ENCODE results near the gene TAX1BP1.
"Not testable (repeated sequence)": the region's sequence is repeated elsewhere in the genome, so short reads cannot be mapped to it uniquely, and the experiment has no call there.

TAX1BP1 gene

DNA sequence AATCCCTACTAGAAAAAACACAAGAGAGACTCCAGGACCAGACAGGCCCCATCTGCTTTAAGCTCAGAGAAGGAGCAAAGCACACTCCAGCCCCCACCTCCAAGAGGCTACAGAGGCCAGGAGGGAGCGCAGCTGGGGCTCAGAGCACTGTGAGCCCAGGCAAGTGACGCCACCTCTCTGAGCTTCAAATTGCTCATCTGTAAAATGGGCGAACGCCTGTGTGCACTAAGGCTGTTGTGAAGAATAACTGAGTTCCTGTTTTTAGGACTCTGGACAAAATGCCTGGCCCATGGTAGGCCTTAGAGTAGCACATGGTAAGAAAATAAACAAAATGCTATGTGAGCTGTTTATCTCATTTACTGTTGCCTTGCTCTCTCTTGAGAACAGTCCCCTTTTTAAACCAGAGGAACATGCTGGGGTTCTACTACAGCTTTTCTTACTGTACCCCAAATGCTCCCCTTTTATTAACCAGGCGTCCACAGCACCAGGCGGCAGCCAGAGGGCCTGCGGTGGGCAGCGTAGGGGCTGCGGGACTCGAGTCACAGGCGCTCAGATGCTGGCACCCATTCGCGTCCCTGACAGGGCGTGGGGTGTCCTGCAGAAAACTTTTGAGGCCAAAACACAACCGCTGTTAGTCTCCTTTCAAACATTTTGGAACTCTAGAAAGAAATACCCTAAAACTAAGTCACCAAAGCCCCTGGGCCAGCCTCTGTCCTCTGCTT lies 103.8 kb downstream of the TAX1BP1 start:
- DNase-seq (ENCODE audit: low spot score), result no peak

DNA sequence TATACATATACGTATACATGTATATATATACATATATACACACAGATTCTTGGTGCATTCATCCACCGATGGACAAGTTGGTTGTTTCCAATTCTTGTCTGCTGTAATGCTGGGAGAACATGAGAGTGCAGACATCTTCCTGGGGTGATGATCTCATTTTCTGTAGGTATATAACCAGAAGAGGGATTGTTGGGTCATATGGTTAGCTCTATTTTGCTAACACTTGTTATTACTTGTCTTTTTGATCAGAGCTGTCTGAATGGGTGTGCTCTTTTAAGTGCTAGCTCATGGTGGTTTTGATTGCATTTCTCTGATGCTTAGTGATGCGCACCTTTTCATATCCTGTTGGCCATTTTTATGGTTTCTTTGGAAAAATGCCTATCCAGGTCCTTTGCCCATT lies 106.4 kb downstream of the TAX1BP1 start:
- no peak for DNase-seq (ENCODE audit: low spot score)

DNA sequence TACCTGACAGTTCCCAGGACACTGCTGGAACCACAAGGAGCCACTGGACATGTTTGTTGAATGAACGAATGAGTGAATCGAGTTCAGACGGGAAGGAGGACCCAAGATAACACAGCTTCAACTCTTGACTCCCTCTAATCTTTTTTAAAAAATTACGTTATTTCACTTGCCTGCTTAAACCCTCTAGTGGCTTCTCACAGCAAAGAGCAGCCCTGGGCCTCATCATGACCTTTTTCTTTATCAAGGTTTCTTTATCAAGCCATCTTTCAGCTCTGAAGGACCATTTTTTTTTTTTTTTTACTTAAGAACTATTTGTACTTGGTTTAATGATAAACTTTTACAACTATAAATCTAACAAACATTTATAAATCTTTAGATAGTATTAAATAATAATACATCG lies 110.6 kb downstream of the TAX1BP1 start:
- DNase-seq (ENCODE audit: low spot score), result no peak

DNA sequence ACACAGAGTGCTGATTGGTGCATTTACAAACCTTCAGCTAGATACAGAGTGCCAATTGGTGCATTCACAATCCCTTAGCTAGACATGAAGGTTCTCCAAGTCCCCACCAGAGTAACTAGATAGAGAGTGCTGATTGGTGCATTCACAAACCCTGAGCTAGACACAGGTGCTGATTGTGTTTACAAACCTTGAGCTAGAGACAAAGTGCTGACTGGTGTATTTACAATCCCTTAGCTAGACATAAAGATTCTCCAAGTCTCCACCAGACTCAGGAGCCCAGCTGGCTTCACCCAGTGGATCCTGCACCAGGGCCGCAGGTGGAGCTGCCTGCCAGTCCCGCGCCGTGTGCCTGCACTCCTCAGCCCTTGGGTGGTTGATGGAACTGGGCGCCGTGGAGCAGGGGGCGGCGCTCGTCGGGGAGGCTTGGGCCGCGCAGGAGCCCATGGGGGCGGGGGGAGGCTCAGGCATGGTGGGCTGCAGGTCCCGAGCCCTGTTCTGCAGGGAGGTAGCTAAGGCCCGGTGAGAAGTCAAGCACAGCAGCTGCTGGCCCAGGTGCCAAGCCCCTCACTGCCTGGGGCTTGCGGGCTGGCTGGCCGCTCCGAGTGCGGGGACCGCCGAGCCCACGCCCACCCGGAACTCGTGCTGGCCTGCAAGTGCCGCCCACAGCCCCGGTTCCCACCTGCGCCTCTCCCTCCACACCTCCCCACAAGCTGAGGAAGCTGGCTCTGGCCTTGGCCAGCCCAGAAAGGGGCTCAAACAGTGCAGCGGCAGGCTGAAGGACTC lies 116.9 kb downstream of the TAX1BP1 start:
- DNase-seq (ENCODE audit: low spot score), result not testable (repeated sequence)

DNA sequence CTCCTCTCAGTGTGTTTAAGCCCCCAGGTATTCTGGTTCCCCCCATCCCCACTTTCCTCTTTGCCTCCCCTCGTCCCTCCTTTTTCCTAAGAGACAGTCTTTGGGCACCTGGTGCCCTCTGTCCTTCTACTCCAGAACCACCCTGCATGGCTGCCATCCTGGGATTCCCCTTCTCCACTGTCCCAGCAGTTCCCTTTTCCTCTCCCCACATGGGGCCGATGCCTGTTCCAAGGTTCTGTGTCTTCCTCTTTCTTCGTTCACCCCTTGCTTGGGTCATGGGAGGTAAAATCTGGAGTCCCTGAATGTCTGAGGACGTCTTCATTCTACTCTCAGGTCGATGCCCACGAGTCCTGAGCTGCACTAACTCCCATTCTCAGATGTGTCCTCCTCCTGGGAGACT lies 120.8 kb downstream of the TAX1BP1 start:
- DNase-seq (ENCODE audit: low spot score), result no peak

DNA sequence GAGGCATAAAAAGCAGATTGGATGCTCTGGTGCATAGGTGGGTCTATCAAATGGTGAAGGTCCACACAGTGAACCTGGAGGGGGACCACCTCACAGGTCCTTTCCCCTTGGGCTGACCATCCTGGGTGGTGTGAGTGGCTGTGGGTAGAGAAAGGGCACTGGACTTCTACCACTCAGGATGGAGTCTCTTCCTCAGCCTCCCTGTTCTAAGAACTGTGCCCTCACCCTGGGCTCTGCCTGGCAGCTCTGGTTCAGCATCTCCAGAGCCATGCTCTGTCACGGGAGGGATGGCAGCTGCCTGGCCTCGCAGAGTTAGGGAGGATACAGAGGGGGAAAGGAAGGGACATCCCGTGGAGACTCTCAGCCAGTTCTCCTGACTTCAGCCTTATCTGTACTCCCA lies 121.8 kb downstream of the TAX1BP1 start:
- DNase-seq (ENCODE audit: low spot score), result no peak

DNA sequence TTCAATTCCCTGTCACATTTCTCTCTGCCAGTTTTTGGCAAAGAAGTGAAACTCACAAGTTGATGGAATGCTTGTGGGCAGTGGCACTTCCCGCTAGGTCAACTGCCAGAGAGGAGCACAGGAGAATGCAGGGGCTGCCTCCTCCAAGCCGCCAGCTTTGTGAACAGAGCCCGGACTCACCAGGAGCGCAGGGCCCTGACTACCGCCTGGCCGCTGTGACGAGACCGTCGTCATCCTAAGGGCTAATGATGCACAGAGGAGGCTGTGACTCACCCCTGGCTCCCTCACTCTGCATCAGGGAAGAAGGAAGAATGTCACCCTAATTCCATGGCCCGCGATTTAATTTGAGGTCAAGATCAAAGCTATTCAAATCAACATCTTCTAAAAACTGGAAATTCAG lies 123.9 kb downstream of the TAX1BP1 start:
- no peak for DNase-seq (ENCODE audit: low spot score)

DNA sequence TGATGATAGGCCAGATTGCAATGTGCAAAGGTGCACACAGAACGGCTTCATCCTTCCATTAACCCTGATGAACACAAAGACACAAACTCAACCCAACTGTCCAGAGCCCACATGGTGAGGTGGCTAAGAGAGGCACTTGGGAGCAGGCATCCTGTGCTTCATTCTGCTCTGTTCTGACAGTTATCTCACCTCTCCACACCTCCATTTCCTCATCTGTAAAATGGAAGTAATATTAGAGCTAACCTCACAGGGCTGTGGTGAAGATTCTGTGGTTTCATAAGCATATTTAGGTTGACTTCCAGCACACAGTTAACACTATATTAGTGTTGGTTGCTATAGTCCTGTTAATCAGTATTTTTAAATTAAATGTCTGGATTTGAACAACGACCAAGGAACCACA lies 126.3 kb downstream of the TAX1BP1 start:
- no peak for DNase-seq (ENCODE audit: low spot score)

DNA sequence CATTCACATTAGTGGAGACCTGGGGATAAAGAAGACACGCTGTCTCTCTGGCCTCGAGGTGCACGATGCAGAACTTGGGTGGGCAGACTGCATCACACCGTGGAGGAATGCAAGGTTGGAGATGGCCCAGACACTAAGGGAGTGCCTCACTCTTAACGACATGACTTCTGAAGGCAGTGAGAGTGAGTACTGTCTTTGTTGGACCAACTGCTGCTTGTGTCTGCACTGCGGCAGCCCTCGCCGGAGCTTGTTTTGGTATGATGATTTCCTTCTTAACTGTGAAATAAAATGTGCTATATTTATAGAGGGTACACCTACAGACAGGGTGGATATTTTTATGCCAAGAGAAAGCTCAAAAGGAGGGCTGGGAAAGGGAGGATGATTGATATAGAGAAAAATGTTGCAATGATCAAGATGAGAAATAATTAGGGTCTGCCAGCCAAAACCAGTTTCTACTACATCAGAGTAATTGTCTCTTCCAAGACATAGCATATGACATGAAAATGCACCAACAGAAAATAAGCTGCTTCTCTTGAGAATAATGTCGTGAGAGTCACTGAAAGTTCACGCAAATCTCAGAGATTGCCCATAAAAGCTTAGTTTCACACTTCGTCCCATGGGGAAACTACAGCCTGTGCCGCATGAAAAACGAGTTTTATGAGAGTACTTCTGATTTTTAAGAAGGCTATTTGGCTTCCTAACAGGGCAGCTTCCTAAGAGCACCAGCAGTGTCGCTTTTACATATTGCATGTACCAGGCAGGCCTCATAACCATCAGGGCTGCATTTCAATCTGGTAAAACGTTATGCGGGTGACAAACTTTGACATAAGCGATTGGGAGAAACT lies 127.1 kb downstream of the TAX1BP1 start:
- DNase-seq (ENCODE audit: low spot score), result no peak

DNA sequence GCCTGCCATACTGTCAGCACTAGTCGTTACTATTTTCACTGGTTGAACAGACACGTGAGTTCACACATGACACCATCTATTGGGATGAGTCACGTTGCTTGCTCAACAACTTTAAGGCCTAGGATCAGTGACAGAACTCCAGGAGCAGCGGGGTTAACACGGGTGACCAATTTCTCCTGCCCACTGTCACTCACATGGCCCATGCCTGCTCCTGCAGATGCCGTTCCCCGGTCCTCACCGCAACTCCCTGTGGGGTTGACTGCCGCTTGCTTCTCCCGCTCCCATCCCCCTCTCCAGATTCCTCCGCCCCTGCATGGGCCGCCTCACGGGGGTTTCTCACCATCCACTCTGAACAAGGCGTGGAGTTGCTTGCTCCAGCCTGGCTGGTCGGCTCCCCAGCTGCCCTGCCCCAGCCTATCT lies 128.2 kb downstream of the TAX1BP1 start:
- DNase-seq (ENCODE audit: low spot score), result no peak

DNA sequence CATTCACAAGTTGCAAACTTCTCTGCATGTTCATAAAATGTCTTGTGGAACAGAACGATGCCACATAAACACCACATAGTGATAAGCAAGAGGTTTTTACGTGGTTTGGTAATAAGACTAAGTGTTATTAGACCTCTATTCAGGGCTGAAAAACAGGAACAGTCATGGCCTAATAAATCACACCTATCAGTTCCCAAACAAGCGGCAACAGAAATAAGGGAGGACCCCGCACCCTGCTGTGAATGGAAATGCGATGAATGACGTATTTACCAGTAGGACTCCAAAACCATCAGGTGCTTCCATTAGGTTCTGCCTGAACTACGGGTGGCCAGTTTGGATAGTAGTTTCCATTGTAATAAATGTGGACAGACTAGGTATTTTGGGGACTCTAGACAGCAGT lies 129.1 kb downstream of the TAX1BP1 start:
- no peak for DNase-seq (ENCODE audit: low spot score)

DNA sequence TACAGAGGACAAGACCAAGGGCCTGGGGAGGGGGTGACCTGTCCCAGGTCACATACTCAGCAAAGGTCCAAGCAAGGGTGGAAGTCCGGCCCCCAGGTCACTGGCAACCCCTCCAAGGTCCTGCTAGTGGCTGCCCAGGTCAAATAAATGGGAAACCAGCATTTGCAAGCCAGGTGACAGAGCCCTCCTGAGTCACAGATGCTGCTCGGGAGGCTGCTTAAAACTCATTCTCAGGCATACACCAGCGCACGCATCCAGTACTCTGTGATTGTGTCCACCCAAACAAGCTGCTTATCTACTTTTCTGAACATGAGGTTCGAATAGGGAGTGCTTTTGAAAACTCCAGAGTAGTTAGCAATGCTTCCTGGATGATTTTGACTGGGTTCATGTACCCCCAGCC lies 130.6 kb downstream of the TAX1BP1 start:
- no peak for DNase-seq (ENCODE audit: low spot score)

DNA sequence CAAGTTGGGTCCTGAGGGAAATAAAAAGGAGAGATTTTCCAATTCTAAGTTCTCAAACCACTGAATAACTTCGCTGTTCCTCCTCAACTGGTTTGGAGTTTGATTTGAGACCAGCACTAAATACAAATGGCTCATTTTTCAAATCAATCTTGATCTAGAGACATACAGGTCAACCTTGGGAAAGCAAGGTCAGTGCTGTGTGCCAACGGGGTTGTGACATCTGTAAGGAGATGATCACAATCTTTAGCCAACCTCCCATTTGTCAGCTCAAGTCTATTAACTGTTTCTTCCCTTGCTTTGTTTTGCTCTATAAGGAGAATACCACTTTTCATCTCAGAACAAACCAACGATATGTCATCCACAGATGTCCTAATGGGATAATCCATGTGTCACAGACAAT lies 131.1 kb downstream of the TAX1BP1 start:
- DNase-seq (ENCODE audit: low spot score), result no peak

DNA sequence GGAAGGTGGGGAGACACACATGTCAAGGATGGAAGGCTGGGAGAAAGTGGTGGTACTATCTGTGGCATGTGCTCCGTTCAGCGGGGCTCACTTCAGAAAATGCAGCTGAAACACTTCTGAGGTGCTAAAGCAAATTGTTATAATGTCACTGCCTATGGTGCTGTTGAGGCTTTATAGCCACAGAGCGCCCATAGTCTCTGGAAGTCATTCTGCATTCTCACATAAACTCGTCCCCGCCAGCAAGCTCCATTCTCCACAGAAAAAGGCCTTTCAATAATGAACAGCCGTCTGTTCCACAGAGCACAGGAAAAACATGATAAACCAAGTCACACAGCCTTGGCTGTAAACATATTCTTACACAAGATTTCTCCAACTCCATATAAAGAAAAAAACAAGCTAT lies 131.9 kb downstream of the TAX1BP1 start:
- no peak for DNase-seq (ENCODE audit: low spot score)

DNA sequence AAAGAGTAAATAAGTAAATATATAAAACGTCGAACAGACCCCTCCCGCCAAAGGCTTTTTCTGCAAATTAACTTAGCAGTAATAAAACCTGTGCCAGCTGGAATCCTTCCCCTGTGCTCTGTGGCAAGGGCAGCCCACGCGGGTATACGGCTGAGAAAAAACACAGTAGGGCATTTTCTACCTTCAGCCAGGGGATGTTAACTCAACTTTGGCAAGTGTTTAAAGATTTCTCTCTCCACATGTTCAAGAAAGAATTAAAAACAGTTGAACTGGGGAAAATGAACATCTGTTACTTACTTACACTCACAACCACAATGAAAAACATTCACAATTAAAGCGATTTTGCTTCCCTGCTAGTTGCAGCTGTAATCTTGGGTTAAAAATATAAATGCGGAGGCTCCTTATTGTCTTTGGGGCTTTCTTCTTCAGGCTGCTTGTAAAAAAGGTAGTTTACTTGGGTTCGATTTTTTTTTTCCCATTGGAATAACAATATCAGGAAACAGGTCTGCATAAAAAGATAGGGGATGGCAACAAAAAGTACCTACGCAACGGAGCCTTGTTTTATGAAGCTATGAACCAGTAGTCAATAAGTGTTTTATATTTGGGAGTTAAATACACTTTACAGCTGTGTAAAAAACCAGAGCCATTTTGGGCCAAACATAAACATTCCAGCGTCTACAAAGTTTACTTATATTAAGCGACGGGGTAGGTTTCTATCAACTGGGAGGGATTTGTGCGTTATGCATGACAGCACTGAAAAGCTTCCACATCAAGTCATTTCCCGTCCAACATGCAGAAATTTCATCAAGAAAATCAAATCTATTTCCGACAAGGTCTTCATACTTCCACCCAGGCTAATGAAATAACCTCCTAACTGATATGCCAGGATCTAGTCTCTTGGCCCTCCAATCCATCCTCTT lies 132.7 kb downstream of the TAX1BP1 start:
- no peak for DNase-seq (ENCODE audit: low spot score)

DNA sequence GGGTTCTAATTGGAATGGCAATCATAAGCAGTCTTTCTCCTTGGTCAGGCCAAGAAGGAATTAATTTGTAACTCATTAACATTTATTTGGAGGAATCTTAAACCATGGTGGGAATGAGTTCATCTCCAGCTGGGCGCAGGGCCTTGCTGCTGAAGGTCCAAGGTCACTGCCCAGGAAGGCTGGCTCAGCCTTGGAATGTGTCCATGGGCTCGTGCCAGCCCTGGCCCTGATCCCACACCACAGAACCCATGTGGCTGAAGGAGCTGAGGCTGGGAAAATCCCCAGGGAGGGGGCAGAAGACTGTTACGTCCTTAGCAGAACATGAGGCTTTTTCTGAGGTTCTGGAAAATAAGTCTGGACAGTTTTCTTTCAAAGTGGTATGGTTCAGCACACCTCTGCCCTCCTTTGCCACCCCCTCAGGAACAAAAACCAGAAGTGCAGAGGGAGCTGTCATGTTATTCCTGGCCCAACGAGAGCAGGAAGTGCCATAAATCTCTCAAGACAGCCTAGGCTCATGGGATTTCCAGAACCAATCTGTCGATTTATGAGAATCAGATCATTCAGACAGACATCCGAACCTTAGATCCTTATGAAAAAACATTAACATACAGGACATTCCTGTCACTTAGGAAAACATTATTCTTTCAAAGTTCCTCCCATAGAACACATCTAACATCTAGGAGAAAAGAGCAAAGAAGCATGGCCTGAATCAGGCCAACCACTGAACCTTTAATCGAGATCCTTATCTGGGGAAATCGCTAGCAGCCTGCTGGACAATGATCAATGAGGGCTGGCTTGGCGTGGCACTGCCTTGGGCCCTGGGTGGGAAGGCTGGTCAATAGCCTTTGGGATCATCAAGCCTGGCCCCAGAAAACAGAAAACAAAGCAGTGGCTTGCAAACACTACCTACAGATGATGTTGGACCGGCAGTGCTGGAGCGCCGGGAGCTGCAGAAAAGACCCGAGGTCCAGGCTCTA lies 134.3 kb downstream of the TAX1BP1 start:
- no peak for DNase-seq (ENCODE audit: low spot score)

DNA sequence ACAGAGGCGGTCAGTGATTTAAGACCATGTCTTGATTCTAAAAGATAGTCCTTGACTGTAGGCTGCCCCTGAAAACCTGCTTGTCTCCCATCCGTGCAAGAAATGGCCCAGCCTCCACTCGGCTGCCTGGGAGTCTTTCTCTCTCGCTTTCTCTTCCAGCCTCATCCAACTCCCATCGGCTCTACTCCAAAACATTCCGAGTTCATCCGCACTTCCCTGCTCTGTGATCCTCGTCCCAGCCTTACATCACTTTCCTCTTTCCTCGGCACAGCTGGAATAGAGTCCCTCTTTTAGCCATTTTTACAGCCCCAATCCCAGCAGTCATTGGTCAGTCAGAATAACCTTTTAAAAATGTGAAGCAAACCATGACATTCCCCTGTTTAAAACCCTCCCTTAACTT lies 135.1 kb downstream of the TAX1BP1 start:
- DNase-seq (ENCODE audit: low spot score), result no peak

DNA sequence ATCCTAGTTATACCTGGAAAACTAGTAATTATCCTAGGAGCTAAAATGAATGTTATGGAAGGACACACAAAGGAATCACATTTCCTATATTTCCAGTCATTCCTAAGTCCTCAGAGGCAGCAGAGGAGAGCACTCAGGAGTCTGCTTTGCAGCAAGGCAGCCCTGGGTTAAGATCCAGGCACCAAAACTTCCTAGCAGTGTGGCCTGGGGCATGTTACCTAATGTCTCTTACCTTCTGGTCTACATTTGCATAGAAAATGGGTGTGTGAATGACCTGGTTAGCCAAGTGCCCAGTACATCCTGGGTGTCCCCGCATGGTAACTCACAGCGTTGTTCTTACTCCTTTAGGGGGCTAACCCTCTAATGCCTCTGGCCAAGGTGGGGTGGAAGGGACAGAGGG lies 135.9 kb downstream of the TAX1BP1 start:
- DNase-seq (ENCODE audit: low spot score), result no peak

DNA sequence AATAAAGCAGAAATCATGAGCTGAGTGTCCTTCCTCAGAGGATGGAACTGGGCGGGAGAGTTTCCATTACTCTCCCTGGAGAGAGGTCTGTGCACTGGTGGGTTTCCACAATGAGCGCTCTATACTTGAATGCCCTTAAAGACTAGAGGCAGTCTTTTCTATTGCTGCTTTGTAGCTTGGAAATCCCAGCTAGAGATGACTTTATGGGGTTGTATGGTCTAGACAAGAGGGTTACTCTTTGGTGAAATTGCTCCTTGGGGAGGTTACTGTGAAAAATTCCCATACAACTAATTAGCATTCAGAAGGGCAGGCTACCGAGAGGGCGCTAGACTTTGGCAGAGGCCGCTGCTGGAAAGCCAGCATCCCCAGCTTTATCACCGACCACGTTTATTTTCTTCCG lies 136.8 kb downstream of the TAX1BP1 start:
- DNase-seq (ENCODE audit: low spot score), result no peak
